GM21529 (cell line): ENCODE measurements around the gene MEG3.

Experiments
- ATAC-seq: cut with Tn5 transposase; IDR thresholded peaks from one replicate; pipeline ENCODE4 v1.9.1; 2021; ENCODE audit not compliant: unreplicated experiment

Gene MEG3

GRCh38 chr14:100893760-100894159 is 67.8 kb downstream of the MEG3 start:
- no peak for ATAC-seq

DNA sequence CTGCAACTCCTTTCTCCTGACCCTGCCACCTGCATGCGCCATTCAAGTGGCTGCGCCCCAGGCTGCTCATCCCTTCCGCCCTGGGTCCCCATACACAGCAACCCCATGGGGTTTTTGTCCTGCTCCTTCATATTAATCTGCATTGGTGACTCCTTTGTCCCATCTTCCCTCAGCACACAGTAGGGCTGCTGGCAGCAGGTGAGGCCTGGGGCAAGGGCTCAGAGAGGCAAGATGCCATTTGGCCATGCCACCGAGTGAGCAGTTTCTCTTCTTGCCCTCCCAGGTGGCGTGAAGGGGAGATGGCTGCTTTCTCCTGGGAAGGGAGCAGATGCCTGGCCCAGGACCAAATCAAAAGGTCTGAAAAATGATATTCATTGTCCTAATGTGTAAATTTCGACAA is 68.5 kb downstream of the MEG3 start:
- ATAC-seq: no peak

DNA sequence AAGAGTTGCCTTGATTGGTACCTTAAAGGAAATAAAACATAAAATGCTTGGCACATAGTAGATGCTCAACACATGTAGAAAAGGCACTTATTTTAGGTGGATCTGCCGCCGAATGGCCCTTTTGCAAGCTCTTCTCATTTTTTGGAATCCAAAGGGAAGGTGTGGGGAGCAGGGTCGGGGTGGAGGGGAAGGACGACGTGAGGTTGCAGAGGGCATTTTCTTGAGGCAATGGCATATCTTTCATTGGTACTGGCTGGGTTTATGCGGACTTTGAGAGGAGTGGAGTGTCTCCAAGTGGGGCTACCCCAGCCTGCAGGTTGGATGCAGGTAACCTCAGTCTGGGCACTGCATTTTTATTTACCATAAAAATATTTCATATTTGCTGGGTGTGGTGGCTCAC is 69.5 kb downstream of the MEG3 start:
- no peak for ATAC-seq

DNA sequence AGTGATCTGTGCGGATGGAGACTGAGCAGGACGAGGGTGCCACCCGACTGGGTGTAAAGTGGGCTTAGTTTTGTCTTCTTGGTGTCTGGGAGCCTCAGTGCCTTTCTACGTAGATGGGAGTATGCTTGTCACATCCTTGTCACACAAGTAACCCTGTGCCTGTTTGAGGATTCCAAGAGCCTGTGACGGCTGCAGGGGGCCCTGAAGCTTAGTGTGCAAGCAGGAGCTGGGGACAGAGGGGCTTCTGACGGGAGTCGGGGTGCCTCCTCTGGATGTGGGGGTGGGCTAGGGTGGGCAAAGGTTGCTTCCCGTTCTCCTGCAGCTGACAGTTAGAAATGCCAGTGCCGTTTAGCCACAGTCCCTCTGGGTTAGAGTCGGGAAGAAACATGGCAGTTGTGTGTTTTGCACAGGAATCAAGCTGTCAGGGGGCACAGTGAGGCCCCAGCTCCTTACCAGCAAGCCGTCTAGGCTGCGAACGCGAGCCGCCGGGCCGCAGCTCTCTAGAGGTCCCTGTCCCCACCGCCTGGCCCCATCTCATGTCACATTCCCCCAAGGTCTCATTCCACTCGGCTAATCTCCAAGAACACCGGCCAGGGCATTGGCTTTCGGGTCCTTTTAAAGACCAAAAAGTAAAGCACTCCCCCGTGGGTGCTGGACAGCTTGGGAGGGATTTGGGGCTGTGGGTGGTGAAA is 70.6 kb downstream of the MEG3 start:
- ATAC-seq: no peak

DNA sequence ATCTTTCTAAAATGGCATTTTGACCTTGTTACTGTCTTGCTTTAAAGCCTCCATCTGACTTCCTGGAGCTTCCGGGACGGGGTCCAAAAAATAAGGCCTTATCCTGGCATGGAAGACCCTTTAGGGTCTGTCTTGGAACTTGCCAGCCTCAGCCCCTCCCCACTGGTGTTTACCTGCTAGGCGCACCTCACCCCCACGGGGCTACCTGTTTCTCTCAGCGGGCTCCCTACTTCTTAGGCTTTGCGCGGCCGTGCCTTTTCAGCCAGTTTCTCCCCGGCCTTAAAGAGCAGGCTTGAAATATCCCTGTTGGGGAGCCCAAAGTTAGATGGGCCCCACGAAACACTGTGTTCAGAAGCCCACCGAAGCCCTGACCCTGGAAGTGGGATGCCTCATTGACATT is 72.5 kb downstream of the MEG3 start:
- ATAC-seq: no peak

- no peak for ATAC-seq
Observed at GRCh38 chr14:100898935-100899883, 73.3 kb downstream of the MEG3 start.

DNA sequence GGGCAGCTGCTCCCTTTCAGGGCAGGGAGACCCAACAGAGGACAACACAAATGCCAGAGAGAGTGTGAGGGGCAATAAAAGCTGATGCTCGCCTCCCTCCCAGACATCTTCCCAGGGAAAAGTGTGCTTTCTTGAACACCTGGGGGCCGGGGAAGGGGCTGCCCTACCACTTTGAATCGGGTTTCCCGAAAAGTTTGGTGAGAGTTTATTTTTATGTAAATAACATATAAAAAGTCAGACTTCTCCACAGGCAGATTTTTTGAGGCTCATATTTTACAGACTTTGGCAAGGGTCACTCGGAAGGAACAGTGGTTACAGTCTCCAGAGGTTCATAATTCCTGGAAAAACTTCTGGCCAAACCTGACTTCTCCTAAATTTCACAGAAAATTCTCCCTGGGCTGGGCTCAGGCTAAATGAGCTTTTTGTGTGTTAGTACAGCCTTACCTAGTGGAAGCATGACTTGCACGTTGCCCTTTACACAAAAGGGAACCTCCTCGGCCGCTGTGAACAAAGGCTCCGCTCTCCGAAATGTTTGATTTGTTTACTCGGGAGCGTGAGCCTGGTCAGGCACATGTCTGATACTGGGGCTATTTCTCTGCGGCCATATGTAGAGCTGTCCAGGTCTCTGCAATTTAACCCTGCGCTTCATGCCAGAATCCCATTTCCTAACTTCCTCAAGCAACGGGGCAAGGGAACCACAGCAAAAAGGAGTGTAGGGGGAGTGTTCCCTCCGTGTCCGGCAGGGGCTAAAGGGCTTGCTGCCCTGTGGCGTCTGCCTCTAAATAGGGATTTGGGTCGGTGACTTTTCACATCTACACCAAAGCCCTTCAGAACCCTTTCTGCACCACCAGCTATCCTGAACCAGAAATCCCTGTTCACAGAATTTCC is 74.2 kb downstream of the MEG3 start:
- ATAC-seq: no peak

DNA sequence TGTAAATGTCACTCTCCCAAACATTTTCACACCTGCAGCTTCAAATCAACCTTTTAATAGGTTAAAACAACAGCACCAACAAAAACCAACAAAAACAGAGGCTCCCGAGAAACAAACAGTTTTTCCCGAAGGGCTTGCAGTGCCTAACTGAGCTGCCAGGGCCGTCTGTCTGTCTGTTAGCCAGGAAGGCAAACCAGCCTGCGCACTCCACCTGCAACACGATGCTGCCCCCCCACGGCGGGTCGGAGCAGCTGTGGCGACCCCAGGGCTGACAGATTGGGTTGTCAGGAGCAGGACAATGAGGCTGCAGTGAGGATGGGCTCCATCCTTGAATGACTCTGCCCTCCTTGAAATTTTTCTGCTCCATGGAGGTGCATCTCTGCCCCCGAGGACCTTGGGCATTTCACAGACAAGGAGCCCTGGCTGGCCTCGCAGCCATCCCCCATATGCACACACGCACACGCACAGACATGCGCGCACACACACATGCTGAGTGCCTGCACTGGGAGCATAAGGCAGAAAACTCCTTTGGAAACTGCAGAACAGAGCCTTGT is 75.0 kb downstream of the MEG3 start:
- ATAC-seq: no peak

DNA sequence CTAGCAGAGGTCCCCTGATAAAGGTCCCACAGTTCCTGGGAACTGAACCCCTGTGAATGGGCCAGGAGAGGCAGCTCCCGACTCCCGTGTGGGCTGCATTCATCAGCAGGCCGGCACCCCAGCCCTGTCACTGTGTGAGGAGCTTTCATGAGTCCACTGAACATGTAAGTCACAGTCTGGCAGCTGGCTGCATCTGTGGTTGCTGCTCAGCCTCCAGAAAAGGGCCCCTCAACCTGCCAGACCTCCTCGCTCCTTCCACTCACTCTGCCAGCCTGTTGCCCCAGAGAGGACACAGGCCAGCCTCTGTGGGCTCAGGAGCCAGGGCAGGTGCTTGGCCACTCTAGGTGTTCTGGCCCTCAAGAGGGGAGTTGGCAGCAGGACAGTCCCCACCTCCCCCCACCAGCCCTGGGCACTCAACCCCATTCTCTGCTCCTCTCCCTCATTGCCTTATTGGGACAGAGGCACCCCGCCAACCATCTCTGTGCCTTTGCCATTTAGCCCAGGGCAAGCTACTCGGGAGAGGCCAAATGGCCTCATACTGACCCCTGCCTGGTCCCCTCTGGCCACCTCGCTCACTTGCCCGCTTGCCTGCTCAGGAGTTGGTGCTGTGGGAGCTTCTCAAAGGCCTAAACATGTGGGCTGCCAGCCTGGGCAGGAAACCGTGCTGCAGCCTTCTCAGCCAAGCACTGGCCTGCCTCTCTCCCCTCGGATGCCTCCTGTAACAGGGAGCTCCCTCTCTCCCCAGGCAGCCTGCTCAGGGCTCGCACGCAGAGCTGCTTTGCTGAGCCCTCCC is 75.7 kb downstream of the MEG3 start:
- no peak for ATAC-seq

DNA sequence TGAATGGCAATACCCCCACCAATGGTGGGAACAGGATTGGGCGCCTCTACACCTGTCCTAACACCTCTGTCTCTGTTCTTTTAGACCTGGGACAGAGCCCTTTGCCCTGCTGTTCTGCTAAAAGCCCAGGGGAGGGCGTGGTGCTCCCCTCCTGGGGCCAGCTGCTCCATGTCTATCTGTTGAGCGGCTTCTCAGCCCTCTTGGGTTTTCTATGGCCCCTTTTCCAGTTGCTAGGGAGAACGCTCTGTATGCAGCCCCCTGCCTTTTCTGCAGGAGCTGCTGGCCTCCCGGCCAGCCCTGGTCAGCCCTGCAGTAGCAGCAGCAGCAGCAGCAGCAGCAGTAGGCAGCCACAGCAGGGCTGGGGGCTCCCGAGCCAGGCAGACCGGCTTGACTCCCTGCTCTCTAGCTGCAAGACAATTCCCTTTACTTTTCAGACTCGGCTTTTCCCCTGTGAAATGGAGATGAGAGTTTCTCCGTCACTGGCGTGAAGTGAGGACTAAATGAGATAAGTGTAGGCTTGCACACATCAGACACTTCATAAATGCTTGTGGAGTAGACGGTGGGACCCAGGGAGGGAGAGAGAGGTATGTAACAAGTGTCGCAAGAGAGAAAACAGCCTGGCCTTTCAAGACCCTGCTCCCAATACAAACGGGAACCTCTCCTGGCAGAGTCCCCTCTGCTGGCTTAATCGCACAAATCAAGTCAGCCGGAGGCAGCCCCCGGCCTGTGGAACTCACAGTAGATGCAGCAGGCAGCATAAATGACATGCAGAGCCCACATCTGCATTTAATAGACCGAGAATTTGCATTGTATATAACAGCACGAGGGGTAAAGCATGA is 76.6 kb downstream of the MEG3 start:
- ATAC-seq: no peak

- no peak for ATAC-seq
Observed at GRCh38 chr14:100903134-100903468, 77.2 kb downstream of the MEG3 start.

GRCh38 chr14:100903672-100904185 is 77.8 kb downstream of the MEG3 start, which contains the start of gene RTL1:
RTL1 (minus strand) TSS chr14:100903722; CDS start chr14:100884788, 18,934 bp downstream.
- no peak for ATAC-seq

GRCh38 chr14:100904307-100905087 is 78.6 kb downstream of the MEG3 start:
- no peak for ATAC-seq

GRCh38 chr14:100905166-100905565 is 79.2 kb downstream of the MEG3 start:
- ATAC-seq: no peak

DNA sequence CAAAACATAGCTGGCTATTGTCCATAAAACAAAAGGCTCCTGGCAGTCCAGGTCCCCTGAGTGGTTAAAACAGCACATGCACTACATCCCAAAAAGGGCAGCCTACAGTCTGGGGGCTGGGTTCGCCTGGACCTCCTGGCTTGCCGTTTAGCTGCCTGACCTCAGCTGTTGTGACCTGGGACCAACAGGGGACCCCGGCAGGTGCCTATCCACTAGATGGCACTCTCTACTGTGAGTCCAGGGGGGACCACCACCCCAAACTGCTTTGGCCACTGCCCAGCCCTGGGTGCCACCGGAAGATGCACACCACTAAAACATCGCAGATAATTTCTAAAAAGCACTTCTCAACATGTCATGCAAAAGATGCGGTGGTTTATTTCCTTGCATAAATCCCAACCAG is 80.5 kb downstream of the MEG3 start:
- ATAC-seq: no peak

GRCh38 chr14:100907240-100907639 is 81.3 kb downstream of the MEG3 start:
- no peak for ATAC-seq

- no peak for ATAC-seq
Observed at GRCh38 chr14:100909439-100909838, 83.5 kb downstream of the MEG3 start.
